HCT116 (cell line): ENCODE data around the gene PF4V1. TPM values are rescaled to one million over a fixed set of nuclear protein-coding genes. Genes with fewer than 3 reads are reported as not detected.

Experiments used
- ATAC-seq: fragments of 200-7000 bp; cut with Tn5 transposase; 2 replicates; pipeline ENCODE4 v1.9.1; 2020; ENCODE audit warnings: mild to moderate bottlenecking, moderate library complexity
- BruUV-seq: library from RNA; stranded (reverse); fragments of 400-500 nt; replicated peaks from 2 replicates; lab custom pipeline; 2021; lab: Mats Ljungman, UMichigan
- CTCF ChIA-PET: fragments of 300-600 bp; sonication (Branson Sonifier 250); formaldehyde crosslinking; loops from one replicate; lab custom pipeline; 2021; ENCODE audit warnings: antibody characterized with exemption; lab: Charles Lee
- POLR2A ChIA-PET: fragments of 300-600, 350-600 bp; sonication (Branson Sonifier 250); formaldehyde crosslinking; loops from one replicate; lab custom pipeline; 2021; ENCODE audit warnings: antibody characterized with exemption; lab: Charles Lee
- RAD21 ChIA-PET, 2 experiments: fragments of 300-600 bp; sonication (Branson Sonifier 250); formaldehyde crosslinking; loops; one replicate each; lab custom pipeline; 2023; ENCODE audit warnings: low total read pairs in 2 of 2; ENCODE audit not compliant: uncharacterized antibody in 2 of 2, unreplicated experiment in 2 of 2, low non-redundant PET in 1 of 2; lab: Charles Lee
- DNase-seq: peaks from one replicate; pipeline ENCODE4 v3.0.0-alpha.2; 2010; ENCODE audit warnings: low read depth, low spot score
- H2AFZ ChIP-seq: fragments of 200-600 bp; shearing (Covaris generic), sonication (generic); 2 replicates; pipeline ENCODE4 v1.6.1; 2017; ENCODE audit warnings: low read depth, mixed run types, mixed read lengths, antibody characterized with exemption, low read length; ENCODE audit not compliant: poor library complexity, severe bottlenecking
- H3K27ac ChIP-seq: 2 replicates; pipeline ENCODE4 v1.5.1; 2012; ENCODE audit warnings: low read depth, low read length
- H3K27me3 ChIP-seq: fragments of 200-600 bp; sonication (generic); 2 replicates; pipeline ENCODE4 v1.6.1; 2016; ENCODE audit warnings: mixed run types, low read length, mixed read lengths; ENCODE audit not compliant: insufficient read depth
- H3K36me3 ChIP-seq, 2 experiments: fragments of 200-500 bp in 1 of 2; fragments of 200-600 bp in 1 of 2; sonication (Bioruptor generic) in 1 of 2; sonication (generic) in 1 of 2; 2 replicates each; pipeline versions ENCODE4 v1.5.1 to v1.6.1; 2014 to 2016; ENCODE audit warnings: low read length in 2 of 2, inconsistent platforms in 1 of 2, mixed read lengths in 1 of 2, mixed run types in 1 of 2; ENCODE audit not compliant: insufficient read depth in 2 of 2, control insufficient read depth in 1 of 2
- H3K4me1 ChIP-seq, 2 experiments: fragments of 200-600 bp in 1 of 2; sonication (generic) in 1 of 2; 2 replicates each; pipeline versions ENCODE4 v1.5.1 to v1.6.1; 2012 to 2017; ENCODE audit warnings: low read length in 2 of 2, inconsistent platforms in 1 of 2, mild to moderate bottlenecking in 1 of 2, mixed read lengths in 1 of 2, mixed run types in 1 of 2, moderate library complexity in 1 of 2; ENCODE audit not compliant: insufficient read depth in 2 of 2, control insufficient read depth in 1 of 2
- H3K4me2 ChIP-seq: fragments of 200-600 bp; sonication (generic); 2 replicates; pipeline ENCODE4 v1.6.1; 2017; ENCODE audit warnings: mixed run types, low read length, mixed read lengths
- H3K4me3 ChIP-seq, 2 experiments: fragments of 200-600 bp in 1 of 2; sonication (generic) in 1 of 2; replicated peaks in 1 of 2; 2 replicates each; pipeline ENCODE4 v1.5.1; 2011 to 2016; ENCODE audit warnings: low read length in 2 of 2, control low read depth in 1 of 2, low read depth in 1 of 2, mild to moderate bottlenecking in 1 of 2, mixed read lengths in 1 of 2, mixed run types in 1 of 2
- H3K79me2 ChIP-seq: fragments of 200-600 bp; sonication (generic); 2 replicates; pipeline ENCODE4 v1.6.1; 2017; ENCODE audit warnings: mild to moderate bottlenecking, mixed run types, low read length, moderate library complexity, mixed read lengths; ENCODE audit not compliant: insufficient read depth
- H3K9ac ChIP-seq: fragments of 200-600 bp; sonication (generic); 2 replicates; pipeline ENCODE4 v1.6.1; 2016; ENCODE audit warnings: low read length, mixed read lengths
- H3K9me2 ChIP-seq: fragments of 200-600 bp; sonication (generic), shearing (Covaris generic); 2 replicates; pipeline ENCODE4 v1.6.1; 2017; ENCODE audit warnings: mixed run types, mild to moderate bottlenecking, moderate library complexity; ENCODE audit not compliant: insufficient read depth
- H3K9me3 ChIP-seq, 2 experiments: fragments of 200-500 bp in 1 of 2; fragments of 200-600 bp in 1 of 2; sonication (Bioruptor generic) in 1 of 2; sonication (generic) in 1 of 2; 2 replicates each; pipeline ENCODE4 v1.6.1; 2014 to 2017; ENCODE audit warnings: low read length in 2 of 2, mixed read lengths in 2 of 2, inconsistent platforms in 1 of 2, low read depth in 1 of 2, mild to moderate bottlenecking in 1 of 2, mixed run types in 1 of 2, moderate library complexity in 1 of 2; ENCODE audit not compliant: control insufficient read depth in 1 of 2, insufficient read depth in 1 of 2
- H4K20me1 ChIP-seq: fragments of 200-600 bp; sonication (generic), shearing (Covaris generic); 2 replicates; pipeline ENCODE4 v1.6.1; 2017; ENCODE audit warnings: mixed run types, mild to moderate bottlenecking, moderate library complexity; ENCODE audit not compliant: insufficient read depth
- CTCF ChIP-seq, 3 experiments: fragments of 200-600 bp in 1 of 3; sonication (generic) in 1 of 3; IDR thresholded peaks in 2 of 3; conservative IDR thresholded peaks in 1 of 3; 2 replicates each; pipeline ENCODE4 v1.5.1; 2012 to 2017; ENCODE audit warnings: low read depth in 2 of 3, low read length in 2 of 3, antibody characterized with exemption in 1 of 3, borderline replicate concordance in 1 of 3, control low read depth in 1 of 3, mild to moderate bottlenecking in 1 of 3, mixed read lengths in 1 of 3, mixed run types in 1 of 3, moderate library complexity in 1 of 3; ENCODE audit not compliant: insufficient read depth in 1 of 3
- SP1 ChIP-seq: IDR thresholded peaks from 2 replicates; pipeline ENCODE4 v1.6.1; 2012; ENCODE audit warnings: low read depth
- TCF7L2 ChIP-seq: IDR thresholded peaks from 2 replicates; pipeline ENCODE4 v1.7.0; 2011; ENCODE audit warnings: borderline replicate concordance, inconsistent platforms; ENCODE audit not compliant: insufficient read depth, insufficient read length; ENCODE audit errors: extremely low read depth
- ZBTB33 ChIP-seq: IDR thresholded peaks from 2 replicates; pipeline ENCODE4 v1.6.1; 2011; ENCODE audit warnings: mild to moderate bottlenecking, low read length, moderate library complexity; ENCODE audit not compliant: insufficient replicate concordance; ENCODE audit errors: extremely low read depth
- ZFX ChIP-seq: fragments of 450-650 bp; IDR thresholded peaks from 2 replicates; pipeline ENCODE4 v1.6.1; 2017
- intact Hi-C: fragments of 100-400 bp; cut with micrococcal nuclease; formaldehyde crosslinking; loops from 2 replicates; pipeline ENCODE4 v1.10.0; 2022
- total RNA-seq: library from RNA; stranded (reverse); gene quantifications from one replicate; pipeline ENCODE4 v1.2.1, GENCODE V29; 2021; ENCODE audit not compliant: unreplicated experiment

The PF4V1 gene
- total RNA-seq, 1 experiment from 2014 or later, result not detected

- no peak overlapping the region for H3K4me2 ChIP-seq
- H3K9ac ChIP-seq, result no peak overlapping the region
- H3K9me2 ChIP-seq, result no peaks in the 10 kb centered on the region
- ChIA-PET POLR2A (no interaction called here), CTCF (interaction anchor here (0.8 kb wide), 1 partner anchor 11 kb away, joined by 3 read pairs; no protein-coding TSS in a partner anchor), RAD21 (no interaction called here)
- no peaks in the 10 kb centered on the region for H3K36me3 ChIP-seq
- intact Hi-C loops, result no loop called here
- ATAC-seq (no peak), DNase-seq (no peak)
- no peaks in the 10 kb centered on the region for H3K9me3 ChIP-seq
- no peak overlapping the region for H2AFZ ChIP-seq
- no peaks in the 10 kb centered on the region for H3K79me2 ChIP-seq
- no peaks in the 10 kb centered on the region for H4K20me1 ChIP-seq
- no peak overlapping the region for H3K27ac ChIP-seq
- no TSS peak for BruUV-seq
- no peaks in the 10 kb centered on the region for H3K4me1 ChIP-seq
- no peak overlapping the region for H3K4me3 ChIP-seq
- H3K27me3 ChIP-seq, result no peaks in the 10 kb centered on the region
- TF ChIP-seq CTCF (IDR thresholded peaks at IDR 0.05 in 2 of 3, conservative IDR thresholded peaks at IDR 0.05 in 1 of 3; ENCODE audit: borderline replicate concordance in 1 of 3, insufficient read depth in 1 of 3, low read depth in 2 of 3, low read length in 2 of 3) (no peak), ZFX (no peak), ZBTB33 (no peak), TCF7L2 (no peak), SP1 (no peak)
- TF ChIP-seq, all 23 proteins: peak for 0
Measured at GRCh38 chr4:73856518-73856917, 3.4 kb downstream of the PF4V1 start.
